Fibroblast of skin of right biceps (primary cell): ENCODE measurements around the gene ARHGAP45.

Experiments used
- DNase-seq: peaks from one replicate; pipeline ENCODE4 v3.0.0-alpha.2; 2013

Gene ARHGAP45

GRCh38 chr19:1087813-1088415 lies 20.9 kb downstream of the ARHGAP45 start:
- no peak for DNase-seq

DNA sequence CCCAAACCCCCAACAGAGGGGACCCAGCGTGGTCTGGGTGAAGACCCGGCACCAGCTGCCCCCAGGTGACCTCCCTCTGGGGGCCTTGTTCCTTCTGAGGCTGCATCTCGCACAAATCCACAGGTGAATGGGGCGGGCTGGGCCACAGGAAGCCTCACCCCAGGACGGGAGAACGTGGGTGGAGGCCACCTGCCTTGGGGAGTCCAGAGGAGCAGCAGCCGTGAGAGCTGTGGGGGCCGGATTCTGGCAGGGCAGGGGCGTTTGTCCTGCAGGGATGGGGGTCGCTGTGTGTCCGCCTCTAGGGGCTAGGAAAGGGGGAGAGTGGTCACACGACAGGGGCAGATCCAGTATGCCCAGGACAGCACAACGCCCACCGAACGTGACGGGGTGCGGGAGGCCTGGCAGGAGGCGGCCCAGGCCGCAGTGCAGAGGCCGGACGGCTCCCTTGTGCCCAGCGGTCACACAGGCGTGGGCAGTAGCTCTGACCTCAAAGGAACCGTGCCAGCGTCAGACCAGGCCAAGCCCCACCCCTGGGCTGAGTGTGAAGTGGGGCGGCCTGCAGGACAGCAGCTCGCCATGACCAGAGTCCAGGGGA lies 21.5 kb downstream of the ARHGAP45 start:
- DNase-seq = no peak

GRCh38 chr19:1089126-1089771 lies 22.3 kb downstream of the ARHGAP45 start:
- no peak for DNase-seq

- DNase-seq = no peak
Observed at GRCh38 chr19:1089891-1090290, 22.9 kb downstream of the ARHGAP45 start.

- no peak for DNase-seq
Observed at GRCh38 chr19:1090731-1091543, 24.0 kb downstream of the ARHGAP45 start.

DNA sequence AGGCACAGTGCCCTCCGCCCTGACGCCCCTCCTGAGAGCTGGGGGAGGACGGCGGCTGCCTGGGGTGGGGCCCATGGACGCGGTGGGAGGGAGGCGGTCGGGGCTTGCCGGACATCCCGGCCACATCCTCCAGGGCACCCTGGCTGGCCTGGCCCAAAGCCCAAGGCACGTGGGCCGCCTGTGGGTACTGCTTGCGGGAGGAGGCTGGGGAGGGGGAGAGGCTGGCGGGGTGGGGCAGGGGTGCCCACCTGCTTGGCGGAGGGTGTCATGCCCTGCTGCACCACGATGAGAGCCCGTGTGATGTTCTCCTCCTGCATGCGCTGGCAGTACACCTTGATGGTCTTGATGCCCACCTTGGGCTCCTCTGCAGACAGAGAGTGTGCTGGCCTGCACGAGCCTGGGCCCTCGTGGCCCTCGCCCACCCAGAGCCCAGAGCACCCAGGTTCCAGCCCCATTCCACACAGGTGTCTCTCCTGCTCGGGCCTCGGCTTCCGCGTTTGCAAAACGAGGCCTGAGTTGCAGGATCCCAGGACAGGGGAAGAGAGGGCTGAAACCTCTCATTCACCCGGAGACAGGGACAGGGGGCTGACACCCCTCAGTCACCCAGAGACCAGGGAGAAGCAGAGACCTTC lies 24.7 kb downstream of the ARHGAP45 start:
- no peak for DNase-seq

GRCh38 chr19:1093330-1093729 lies 26.4 kb downstream of the ARHGAP45 start:
- DNase-seq = no peak

DNA sequence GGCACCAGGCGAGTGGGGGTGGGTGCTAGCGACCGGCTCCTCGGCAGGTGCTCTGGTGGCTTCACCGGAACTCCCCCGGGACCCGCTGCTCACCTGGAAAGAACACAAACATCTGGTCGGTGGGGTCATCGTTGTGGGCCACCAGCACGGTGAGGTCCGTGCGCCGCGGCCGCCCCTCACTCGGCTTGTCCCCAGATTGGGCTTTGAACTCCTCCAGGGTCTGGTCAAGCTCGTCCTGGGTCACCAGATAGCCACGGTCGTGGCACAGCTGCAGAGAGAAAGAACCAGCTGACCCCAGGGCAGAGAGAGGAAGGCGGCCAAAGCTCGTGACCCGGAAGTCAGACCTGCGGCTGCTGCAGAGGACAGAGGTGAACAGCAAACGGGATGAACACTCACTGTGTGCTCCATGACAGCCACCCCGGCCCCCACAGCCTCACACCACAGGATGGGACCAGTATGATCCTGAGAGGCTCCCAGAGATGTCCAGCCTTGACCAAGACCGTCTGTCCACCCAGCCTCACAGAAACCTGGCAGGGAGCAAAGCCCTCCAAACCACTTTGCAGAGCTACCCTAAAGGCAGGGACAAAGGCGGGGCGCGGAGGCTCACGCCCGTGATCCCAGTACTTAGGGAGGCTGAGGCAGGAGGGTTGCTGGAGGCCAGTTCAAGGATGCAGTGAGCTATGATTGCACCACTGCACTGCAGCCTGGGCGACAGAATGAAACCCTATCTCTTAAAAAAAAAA lies 27.0 kb downstream of the ARHGAP45 start:
- DNase-seq = no peak

- DNase-seq = no peak
Observed at GRCh38 chr19:1094655-1094977, 27.6 kb downstream of the ARHGAP45 start.

GRCh38 chr19:1094978-1095701 lies 28.2 kb downstream of the ARHGAP45 start, which contains the start of gene POLR2E:
Gene POLR2E (minus strand): TSS chr19:1095375. CDS start chr19:1095315, 60 bp downstream.
- peak; percentile 98 for DNase-seq

GRCh38 chr19:1097810-1098176 lies 30.8 kb downstream of the ARHGAP45 start:
- DNase-seq = no peak

- no peak for DNase-seq
Observed at GRCh38 chr19:1098177-1099051, 31.4 kb downstream of the ARHGAP45 start.

GRCh38 chr19:1101337-1101698 lies 34.4 kb downstream of the ARHGAP45 start:
- DNase-seq = no peak

DNA sequence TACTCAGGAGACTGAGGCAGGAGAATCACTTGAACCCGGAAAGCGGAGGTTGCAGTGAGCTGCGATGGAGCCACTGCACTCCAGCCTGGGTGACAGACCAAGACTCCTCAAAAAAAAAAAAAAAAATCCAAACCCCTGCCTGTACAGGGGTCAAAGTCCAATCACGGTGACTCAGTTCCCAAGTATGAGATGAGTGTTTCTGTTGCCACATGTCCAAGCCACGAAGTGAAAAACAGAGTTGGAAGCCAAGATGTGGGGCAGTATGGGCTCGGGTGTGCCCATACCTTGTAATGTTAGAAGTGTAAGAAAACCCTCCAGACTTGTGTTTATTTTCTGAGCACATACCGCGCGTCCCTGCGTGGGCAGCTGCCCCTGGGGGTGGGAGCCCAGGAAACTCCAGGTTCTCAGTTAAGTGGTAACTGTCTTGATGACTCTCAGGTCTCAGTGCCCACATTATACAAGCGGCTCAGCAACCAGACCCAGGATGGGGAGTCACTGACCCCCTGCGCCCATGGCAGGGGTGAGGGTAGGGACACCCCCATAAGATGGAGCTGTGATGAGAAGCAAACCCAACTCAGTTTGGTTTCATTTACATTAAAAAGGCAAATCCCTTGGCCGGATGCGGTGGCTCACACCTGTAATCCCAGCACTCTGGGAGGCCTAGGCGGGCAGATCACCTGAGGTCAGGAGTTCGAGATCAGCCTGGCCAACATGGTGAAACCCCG lies 35.6 kb downstream of the ARHGAP45 start:
- DNase-seq = peak; percentile 99

DNA sequence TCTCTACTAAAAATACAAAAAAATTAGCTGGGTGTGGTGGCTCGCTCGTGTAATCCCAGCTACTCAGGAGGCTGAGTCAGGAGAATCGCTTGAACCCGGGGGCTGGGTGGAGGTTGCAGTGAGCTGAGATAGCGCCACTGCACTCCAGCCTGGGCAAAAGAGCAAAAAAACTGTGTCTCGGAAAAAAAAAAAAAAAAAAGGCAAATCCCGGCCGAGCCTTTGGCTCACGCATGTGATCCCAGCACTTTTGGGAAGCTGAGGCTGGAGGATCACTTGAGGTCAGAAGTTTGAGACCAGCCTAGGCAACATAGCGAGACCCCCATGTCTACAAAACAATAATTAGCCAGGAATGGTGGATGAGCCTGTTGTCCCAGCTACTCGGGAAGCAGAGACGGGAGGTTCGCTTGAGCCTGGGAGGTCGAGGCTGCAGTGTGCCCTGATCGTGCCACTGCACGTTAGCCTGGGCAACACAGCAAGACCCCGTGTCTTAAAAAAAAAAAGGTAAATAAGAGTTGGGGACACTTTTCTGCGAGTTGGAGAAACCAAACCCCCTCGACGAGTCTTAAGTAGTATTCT lies 36.3 kb downstream of the ARHGAP45 start:
- peak; percentile 49 for DNase-seq

GRCh38 chr19:1103708-1104310 lies 36.8 kb downstream of the ARHGAP45 start, which contains the start of gene GPX4:
Gene GPX4 (plus strand): TSS chr19:1103994. CDS start chr19:1104044, 50 bp downstream.
- peak; percentile 100 for DNase-seq

- peak; percentile 71 for DNase-seq
Observed at GRCh38 chr19:1104311-1105007, 37.5 kb downstream of the ARHGAP45 start.
